HG02642 (cell line): ENCODE results near the gene WDR70.
"Not testable (repeated sequence)": the region's sequence is repeated elsewhere in the genome, so short reads cannot be mapped to it uniquely, and the experiment has no call there.

Experiments
- ATAC-seq: cut with Tn5 transposase; IDR thresholded peaks from one replicate; pipeline ENCODE4 v1.9.1; 2021; ENCODE audit warnings: mild to moderate bottlenecking; ENCODE audit not compliant: unreplicated experiment, poor library complexity

WDR70 gene

GRCh38 chr5:37451991-37452390, 72.9 kb downstream of the WDR70 start:
- ATAC-seq: not testable (repeated sequence)

DNA sequence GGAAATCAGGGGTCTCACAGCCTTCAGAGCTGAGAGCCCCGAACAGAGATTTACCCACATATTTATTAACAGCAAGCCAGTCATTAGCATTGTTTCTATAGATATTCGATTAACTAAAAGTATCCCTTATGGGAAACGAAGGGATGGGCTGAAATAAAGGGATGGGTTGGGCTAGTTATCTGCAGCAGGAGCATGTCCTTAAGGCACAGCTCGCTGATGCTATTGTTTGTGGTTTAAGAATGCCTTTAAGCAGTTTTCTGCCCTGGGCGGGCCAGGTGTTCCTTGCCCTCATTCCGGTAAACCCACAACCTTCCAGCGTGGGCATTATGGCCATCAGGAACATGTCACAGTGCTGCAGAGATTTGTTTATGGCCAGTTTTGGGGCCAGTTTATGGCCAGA, 74.1 kb downstream of the WDR70 start:
- not testable (repeated sequence) for ATAC-seq

GRCh38 chr5:37454402-37455055, 75.4 kb downstream of the WDR70 start:
- ATAC-seq: not testable (repeated sequence)

DNA sequence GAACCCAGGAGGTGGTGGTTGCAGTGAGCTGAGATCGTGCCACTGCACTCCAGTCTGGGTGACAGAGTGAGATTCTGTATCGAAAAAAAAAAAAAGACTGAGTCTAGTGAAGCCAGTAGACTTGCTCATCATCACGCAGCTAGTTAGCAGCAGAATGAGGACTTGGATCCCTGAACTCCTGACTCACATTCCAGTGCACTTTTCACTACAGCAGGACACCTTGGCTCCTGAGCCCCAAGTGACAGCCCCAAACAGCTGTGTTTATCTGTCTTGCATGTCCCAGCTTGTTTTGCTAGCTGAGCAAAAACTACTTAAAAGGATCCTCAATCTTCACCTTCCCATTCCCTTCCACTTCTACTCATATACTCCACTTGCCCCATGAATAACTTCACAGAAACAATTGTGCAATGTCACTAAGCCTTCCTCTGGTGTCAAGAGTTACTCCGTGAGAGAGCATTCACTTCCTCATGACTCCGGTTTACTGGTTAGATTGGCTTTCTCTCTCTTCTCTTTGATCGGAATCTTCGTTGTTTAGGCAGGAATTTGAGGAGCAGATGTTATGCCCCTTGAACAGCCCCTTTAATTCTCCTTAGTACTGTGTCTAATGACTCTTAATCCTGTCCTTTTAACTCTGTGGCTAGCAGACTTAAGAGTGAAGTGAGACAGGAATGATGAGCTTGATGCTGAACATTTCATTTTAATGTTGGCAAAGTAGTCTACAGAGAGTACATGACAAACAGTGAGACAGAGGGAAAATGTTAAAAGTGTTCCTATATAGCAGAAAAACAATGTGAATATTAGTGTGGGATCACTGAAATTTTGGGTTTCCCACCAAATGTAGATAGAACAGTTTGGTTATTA, 84.3 kb downstream of the WDR70 start:
- ATAC-seq: not testable (repeated sequence)

GRCh38 chr5:37464581-37464980, 85.5 kb downstream of the WDR70 start:
- ATAC-seq: not testable (repeated sequence)

- ATAC-seq: not testable (repeated sequence)
These were observed 90.3 kb downstream of the WDR70 start for GRCh38 chr5:37469383-37469782.

- no peak for ATAC-seq
These were observed 92.6 kb downstream of the WDR70 start for GRCh38 chr5:37471666-37472197.

DNA sequence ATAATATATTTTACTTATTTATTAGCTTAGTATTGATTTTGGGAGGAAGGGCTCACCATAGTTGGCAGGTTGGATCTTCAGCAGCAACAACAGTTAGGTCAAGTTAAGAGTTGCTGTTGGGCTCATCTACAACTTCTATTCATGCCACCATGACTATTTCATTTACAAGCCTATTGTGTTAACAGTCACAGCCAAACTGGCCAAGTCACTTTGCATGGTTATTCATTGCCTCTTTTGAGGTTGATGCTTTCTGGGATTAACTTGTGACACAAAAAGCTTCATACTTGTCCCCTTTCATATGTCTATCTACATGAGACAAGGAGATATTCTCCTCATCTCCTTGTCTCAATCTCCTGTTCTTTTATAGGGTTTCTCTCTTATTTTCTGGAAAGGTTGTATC, 98.3 kb downstream of the WDR70 start:
- no peak for ATAC-seq

DNA sequence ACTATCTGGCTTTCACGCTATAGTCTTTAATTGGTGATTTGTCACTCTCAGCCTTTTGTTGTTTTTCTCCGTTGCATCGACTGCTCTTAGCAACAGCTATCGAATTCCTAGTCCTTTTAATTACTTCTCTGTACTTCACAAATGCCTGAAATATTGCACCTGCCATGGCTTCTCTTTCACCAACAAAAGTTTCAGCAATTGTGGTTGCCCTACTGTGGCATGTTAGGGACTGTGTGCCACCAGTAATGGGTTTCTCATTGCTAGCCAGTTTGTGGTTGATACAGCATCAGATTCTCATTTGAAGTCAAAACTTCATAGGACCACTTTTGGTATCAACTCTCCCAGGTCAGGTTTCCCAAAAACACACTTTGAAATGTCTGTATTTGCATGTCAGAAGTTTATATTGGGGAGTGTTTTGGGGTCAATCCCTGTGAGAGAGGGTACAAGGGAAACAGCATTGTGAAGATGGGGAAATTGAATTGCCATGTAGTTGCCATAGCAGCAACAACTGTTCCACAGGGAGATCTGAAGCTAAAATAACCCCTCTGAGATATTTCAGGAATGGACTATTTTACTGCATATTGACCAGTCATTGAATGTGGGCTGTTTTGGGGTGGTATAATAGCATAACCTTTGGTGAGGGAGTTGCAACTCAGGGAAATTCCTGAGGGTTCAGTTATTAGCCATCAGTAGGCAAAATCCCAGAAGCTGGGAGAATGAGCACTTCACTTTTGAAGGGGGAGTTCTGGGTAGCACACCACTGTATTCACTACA, 99.2 kb downstream of the WDR70 start:
- ATAC-seq: no peak

DNA sequence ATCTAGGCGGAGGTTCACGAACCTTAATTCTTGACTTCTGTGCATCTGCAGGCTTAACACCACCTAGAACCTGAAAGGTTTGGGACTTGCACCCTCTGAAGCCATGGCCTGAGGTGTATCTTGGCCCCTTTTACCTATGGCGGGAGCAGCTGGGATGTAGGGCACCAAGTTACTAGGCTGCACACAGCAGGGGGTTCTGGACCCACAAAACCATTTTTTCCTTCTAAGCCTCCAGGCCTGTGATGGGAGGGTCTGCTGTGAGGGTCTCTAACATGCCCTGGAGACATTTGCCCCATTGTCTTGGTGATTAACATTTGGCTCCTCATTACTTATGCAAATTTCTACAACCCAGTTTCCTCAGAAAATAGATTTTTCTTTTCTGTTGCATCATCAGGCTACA, 102.3 kb downstream of the WDR70 start:
- not testable (repeated sequence) for ATAC-seq

DNA sequence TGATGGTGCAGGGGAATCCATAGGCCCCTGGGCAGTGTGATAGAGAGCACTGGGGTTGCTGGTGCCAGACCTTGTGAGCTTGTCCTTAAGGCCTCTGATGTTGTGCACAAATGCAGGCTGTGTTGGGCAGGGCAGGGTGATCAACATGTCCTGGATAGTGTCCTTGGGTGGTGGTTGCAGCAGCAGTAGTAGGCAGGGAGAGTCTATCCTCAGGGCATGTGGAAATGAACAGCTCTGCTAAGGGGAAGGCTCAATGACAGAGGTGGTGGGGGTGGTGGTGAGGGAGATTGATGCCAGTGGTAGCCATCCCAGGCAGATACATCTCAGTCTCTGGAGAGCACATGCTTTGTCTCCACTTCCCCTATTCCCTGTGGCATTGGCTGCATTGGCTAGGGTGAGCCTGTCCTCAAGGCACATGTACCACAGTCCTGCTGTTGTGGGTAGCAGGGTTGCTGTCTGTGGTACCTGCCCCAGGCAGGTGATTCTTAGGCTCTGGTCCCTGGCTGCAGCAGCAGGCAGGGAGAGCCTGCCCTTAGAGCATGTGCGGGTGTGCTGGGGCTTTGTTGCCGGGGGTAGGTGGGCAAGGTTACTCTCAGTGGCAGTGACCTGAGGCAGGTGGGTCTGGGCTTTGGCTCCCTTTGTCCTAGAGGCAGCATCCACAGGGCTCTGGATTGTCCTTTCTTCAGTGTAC, 111.1 kb downstream of the WDR70 start:
- no peak for ATAC-seq

GRCh38 chr5:37490931-37491330, 111.8 kb downstream of the WDR70 start:
- no peak for ATAC-seq

DNA sequence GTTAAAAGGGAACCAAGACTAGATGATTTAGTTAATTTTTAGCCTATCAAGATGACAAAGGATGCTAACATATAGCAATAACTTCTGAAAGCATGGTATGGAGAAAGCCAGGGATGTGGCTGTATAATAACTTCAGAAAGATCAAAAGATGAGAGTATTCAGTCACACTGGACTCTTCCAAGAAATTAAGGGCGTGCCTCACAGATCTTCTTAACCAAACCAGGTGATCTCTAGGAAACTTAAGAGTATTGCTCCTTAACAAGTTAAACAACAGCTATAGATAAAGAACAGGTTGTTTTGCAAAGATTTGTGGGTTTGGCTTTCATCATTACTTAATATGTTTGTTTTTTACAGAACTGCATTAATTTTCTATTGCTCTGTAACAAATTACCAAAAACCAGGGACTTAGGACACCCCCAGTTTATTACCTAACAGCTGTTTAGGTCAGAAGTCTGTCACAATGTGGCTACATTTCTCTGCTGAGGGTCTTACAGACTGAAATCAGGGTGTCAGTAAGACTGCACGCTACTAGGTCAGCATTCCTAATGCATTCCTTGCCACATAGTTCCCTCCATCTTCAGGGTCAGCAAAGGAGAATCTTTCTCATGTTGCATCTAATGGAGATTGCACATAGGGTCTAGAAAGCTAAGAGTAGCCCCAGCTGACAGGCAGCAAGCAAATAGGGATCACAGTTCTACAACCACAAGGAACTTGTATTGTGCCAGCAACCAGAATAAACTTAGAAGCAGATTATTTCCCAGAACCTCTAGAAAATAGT, 113.8 kb downstream of the WDR70 start:
- ATAC-seq: no peak

- no peak for ATAC-seq
These were observed 115.6 kb downstream of the WDR70 start for GRCh38 chr5:37494756-37495155.

DNA sequence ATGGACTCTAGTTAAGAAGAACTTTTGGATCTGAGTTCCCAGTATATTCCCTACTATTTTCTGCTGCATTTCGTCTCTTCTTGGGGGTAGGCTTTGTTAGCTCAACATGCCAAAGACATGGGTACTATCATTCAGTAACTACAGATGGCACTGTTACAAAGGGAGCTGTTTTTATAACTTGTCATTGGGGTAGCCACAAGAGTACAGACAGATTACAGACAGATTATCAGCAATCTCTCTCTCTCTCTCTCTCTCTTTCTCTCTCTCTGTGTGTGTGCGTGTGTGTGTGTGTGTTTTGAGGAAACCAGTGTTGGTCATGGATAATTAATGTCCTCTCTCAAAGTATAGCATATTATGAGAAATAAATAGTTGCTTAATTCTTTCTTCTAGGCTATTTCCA, 116.1 kb downstream of the WDR70 start:
- no peak for ATAC-seq

GRCh38 chr5:37495668-37496347, 116.7 kb downstream of the WDR70 start:
- ATAC-seq: no peak

DNA sequence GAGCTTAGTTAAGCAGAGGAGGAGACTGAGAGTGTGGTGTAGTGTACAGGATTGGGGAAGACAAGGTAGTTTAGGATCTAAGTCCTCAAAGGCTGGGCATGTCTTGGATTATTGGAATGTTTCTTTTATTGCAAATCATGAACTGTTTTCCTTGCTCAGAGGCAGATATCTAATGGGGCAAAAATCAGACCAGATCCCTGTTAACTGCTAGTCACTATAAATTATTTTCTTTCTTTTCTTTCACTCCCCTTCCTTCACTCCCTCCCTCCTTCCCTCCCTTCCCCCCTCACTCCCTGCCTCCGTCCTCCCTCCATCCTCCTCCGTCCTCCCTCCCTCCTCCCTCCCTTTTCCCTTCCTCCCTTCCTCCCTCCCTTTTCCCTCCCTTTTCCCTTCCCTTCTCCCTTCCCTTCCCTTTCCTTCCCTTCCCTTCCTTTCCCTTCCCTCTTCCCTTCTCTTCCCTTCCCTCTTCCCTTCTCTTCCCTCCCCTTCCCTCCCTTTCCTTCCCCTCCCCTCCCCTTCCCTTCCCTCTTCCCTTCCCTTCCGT, 117.9 kb downstream of the WDR70 start:
- ATAC-seq: no peak

DNA sequence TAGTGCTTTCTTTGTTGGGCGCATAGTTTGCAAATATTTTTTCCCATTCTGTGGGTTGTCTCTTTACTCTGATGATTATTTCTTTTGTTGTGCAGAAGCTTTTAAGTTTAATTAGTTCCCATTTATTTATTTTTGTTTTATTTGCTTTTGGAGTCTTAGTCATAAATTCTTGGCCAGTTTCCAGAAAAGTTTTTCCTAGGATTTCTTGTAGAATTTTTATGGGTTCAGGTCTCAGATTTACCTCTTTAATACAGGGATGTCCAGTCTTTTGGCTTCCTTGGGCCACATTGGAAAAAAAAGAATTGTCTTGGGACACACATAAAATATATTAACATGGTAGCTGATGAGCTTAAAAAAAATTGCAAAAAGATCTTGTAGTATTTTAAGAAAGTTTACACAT, 122.0 kb downstream of the WDR70 start:
- no peak for ATAC-seq

GRCh38 chr5:37506241-37506640, 127.1 kb downstream of the WDR70 start:
- no peak for ATAC-seq
